SIG-M5 treated with dmso at 0.1 percent for 504 hours (cell line): ENCODE data around the gene KCP.

Experiments
- DNase-seq: peaks from one replicate; lab custom pipeline; 2025; ENCODE audit not compliant: unreplicated experiment; lab: John Stamatoyannopoulos, UW

KCP gene

GRCh38 chr7:128842674-128843641, 67.6 kb downstream of the KCP start:
- no peak for DNase-seq

GRCh38 chr7:128841921-128842673, 68.4 kb downstream of the KCP start:
- DNase-seq: no peak

GRCh38 chr7:128841171-128841690, 69.3 kb downstream of the KCP start:
- no peak for DNase-seq

GRCh38 chr7:128840326-128841170, 70.0 kb downstream of the KCP start:
- DNase-seq: no peak

- no peak for DNase-seq
Measured at GRCh38 chr7:128839751-128840177, 70.7 kb downstream of the KCP start.

GRCh38 chr7:128838981-128839731, 71.4 kb downstream of the KCP start:
- no peak for DNase-seq

GRCh38 chr7:128838109-128838779, 72.3 kb downstream of the KCP start:
- DNase-seq: no peak

- no peak for DNase-seq
Measured at GRCh38 chr7:128837521-128837921, 73.0 kb downstream of the KCP start.

- no peak for DNase-seq
Measured at GRCh38 chr7:128836729-128837348, 73.7 kb downstream of the KCP start.

GRCh38 chr7:128835790-128836641, 74.5 kb downstream of the KCP start:
- no peak for DNase-seq

GRCh38 chr7:128835231-128835751, 75.2 kb downstream of the KCP start:
- no peak for DNase-seq

GRCh38 chr7:128833946-128834325, 76.6 kb downstream of the KCP start:
- DNase-seq: no peak

GRCh38 chr7:128833148-128833945, 77.2 kb downstream of the KCP start:
- peak; percentile 38 for DNase-seq

GRCh38 chr7:128832880-128833147, 77.7 kb downstream of the KCP start:
- no peak for DNase-seq

- DNase-seq: no peak
Measured at GRCh38 chr7:128831994-128832879, 78.3 kb downstream of the KCP start.

- no peak for DNase-seq
Measured at GRCh38 chr7:128831178-128831993, 79.1 kb downstream of the KCP start.
